HG02571 (cell line): Measurements from ENCODE around the gene FURIN.
"Not testable (repeated sequence)": the region's sequence is repeated elsewhere in the genome, so short reads cannot be mapped to it uniquely, and the experiment has no call there.

Source experiments
- ATAC-seq: cut with Tn5 transposase; IDR thresholded peaks from one replicate; pipeline ENCODE4 v1.9.1; 2021; ENCODE audit warnings: mild to moderate bottlenecking, moderate library complexity; ENCODE audit not compliant: unreplicated experiment

The FURIN gene

GRCh38 chr15:90869601-90870353, 1.4 kb downstream of the FURIN start:
- no peak for ATAC-seq

GRCh38 chr15:90870354-90871138, 2.2 kb downstream of the FURIN start:
- ATAC-seq: no peak

- ATAC-seq: no peak
Measured at GRCh38 chr15:90871139-90871715, 2.8 kb downstream of the FURIN start.

GRCh38 chr15:90871716-90872485, 3.5 kb downstream of the FURIN start:
- no peak for ATAC-seq

- ATAC-seq: no peak
Measured at GRCh38 chr15:90872486-90873184, 4.2 kb downstream of the FURIN start.

- ATAC-seq: no peak
Measured at GRCh38 chr15:90873488-90873997, 5.2 kb downstream of the FURIN start.

- no peak for ATAC-seq
Measured at GRCh38 chr15:90873998-90874605, 5.7 kb downstream of the FURIN start.

- not testable (repeated sequence) for ATAC-seq
Measured at GRCh38 chr15:90874986-90875385, 6.6 kb downstream of the FURIN start.

- ATAC-seq: no peak
Measured at GRCh38 chr15:90875549-90875981, 7.2 kb downstream of the FURIN start.

- ATAC-seq: no peak
Measured at GRCh38 chr15:90876046-90876445, 7.7 kb downstream of the FURIN start.

- ATAC-seq: no peak
Measured at GRCh38 chr15:90876512-90877170, 8.3 kb downstream of the FURIN start.

GRCh38 chr15:90877315-90877714, 8.9 kb downstream of the FURIN start:
- no peak for ATAC-seq

- no peak for ATAC-seq
Measured at GRCh38 chr15:90877996-90878395, 9.6 kb downstream of the FURIN start.

GRCh38 chr15:90878660-90879059, 10.3 kb downstream of the FURIN start:
- no peak for ATAC-seq

- no peak for ATAC-seq
Measured at GRCh38 chr15:90879730-90880366, 11.5 kb downstream of the FURIN start.

- ATAC-seq: no peak
Measured at GRCh38 chr15:90880381-90881145, 12.2 kb downstream of the FURIN start.

GRCh38 chr15:90881181-90881977, 13.0 kb downstream of the FURIN start:
- ATAC-seq: no peak
